Astrocyte (in vitro differentiated cells and primary cell): ENCODE data around the gene CHCHD6.

Experiments used
- CTCF ChIP-seq: IDR thresholded peaks from 2 replicates; pipeline ENCODE4 v1.5.1; 2011; ENCODE audit warnings: low read depth, mild to moderate bottlenecking, inconsistent platforms, low read length, moderate library complexity; ENCODE audit not compliant: insufficient read depth
- EZH2 ChIP-seq: IDR thresholded peaks from 2 replicates; pipeline ENCODE4 v1.6.1; 2012; ENCODE audit warnings: mild to moderate bottlenecking, low read length, inconsistent platforms; ENCODE audit not compliant: insufficient read depth

- TF ChIP-seq CTCF (no peak), EZH2 (no peak)
Measured at GRCh38 chr3:126974756-126975155, 270.7 kb downstream of the CHCHD6 start.
